A673 (cell line): ENCODE results near the gene DMD.

ENCODE experiments used
- EZH2 ChIP-seq: fragments of 200-600 bp; sonication (generic); IDR thresholded peaks from 2 replicates; pipeline ENCODE4 v1.6.1; 2017; ENCODE audit warnings: borderline replicate concordance, low read depth, mild to moderate bottlenecking, mixed read lengths, antibody characterized with exemption, low read length; ENCODE audit not compliant: poor library complexity, severe bottlenecking
- TF ChIP-seq, protein P1 (sequence below): fragments of 300-800, 200-600 bp; sonication (generic); conservative IDR thresholded peaks from 2 replicates; pipeline ENCODE4 v1.5.1; 2017; ENCODE audit warnings: low read depth, mild to moderate bottlenecking, antibody characterized with exemption, low read length, moderate library complexity, mixed read lengths

DNA sequence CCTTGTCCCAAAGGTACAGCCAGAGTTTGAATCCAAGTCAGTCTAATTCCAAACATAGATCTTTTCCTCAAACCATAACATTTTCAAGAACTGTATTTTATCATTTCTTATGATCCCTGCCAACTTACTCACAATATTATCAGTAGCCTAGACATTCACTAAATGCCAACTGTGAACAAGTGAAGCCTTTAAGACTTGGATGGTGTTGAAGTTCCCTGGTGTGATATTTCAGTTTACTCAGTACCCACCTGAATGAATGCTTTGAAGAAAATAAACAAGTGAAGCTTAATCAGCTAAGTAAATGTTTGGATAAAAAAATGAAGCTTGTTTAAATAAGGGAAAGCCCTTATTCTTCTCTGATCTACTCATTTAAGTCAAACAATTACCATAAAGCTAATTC lies 1028.3 kb downstream of the DMD start:
- TF ChIP-seq, protein P1, sequence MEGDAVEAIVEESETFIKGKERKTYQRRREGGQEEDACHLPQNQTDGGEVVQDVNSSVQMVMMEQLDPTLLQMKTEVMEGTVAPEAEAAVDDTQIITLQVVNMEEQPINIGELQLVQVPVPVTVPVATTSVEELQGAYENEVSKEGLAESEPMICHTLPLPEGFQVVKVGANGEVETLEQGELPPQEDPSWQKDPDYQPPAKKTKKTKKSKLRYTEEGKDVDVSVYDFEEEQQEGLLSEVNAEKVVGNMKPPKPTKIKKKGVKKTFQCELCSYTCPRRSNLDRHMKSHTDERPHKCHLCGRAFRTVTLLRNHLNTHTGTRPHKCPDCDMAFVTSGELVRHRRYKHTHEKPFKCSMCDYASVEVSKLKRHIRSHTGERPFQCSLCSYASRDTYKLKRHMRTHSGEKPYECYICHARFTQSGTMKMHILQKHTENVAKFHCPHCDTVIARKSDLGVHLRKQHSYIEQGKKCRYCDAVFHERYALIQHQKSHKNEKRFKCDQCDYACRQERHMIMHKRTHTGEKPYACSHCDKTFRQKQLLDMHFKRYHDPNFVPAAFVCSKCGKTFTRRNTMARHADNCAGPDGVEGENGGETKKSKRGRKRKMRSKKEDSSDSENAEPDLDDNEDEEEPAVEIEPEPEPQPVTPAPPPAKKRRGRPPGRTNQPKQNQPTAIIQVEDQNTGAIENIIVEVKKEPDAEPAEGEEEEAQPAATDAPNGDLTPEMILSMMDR = no peak
- TF ChIP-seq EZH2 = no peak
